CD4-positive, alpha-beta T cell treated with Interferon gamma for 1 hour (primary cell): Measurements from ENCODE around the gene CHST12.
"Not testable (repeated sequence)": the region's sequence is repeated elsewhere in the genome, so short reads cannot be mapped to it uniquely, and the experiment has no call there.

Source experiments
- DNase-seq: peaks from one replicate; pipeline ENCODE4 v3.0.0-alpha.2; 2020

Gene CHST12

DNA sequence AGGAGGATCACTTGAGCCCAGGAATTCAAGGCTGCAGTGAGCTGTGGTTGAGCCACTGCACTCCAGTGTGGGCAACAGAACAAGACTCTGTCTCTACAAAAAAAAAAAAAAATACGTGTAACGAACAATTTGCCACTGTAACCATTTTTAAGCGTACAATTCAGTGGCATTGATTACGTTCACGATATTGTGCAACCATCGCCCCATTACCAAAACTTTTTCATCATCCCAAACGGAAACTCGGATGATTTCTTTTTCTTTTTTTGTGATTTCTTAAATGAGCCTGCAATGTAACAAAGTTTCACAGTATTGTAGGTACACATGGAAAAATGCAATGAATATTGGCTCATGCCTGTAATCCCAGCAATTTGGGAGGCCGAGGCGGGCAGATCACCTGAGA, 63.3 kb downstream of the CHST12 start:
- no peak for DNase-seq

- DNase-seq: no peak
Observed at GRCh38 chr7:2468227-2468626, 64.8 kb downstream of the CHST12 start.

GRCh38 chr7:2469460-2470203, 66.2 kb downstream of the CHST12 start:
- not testable (repeated sequence) for DNase-seq

DNA sequence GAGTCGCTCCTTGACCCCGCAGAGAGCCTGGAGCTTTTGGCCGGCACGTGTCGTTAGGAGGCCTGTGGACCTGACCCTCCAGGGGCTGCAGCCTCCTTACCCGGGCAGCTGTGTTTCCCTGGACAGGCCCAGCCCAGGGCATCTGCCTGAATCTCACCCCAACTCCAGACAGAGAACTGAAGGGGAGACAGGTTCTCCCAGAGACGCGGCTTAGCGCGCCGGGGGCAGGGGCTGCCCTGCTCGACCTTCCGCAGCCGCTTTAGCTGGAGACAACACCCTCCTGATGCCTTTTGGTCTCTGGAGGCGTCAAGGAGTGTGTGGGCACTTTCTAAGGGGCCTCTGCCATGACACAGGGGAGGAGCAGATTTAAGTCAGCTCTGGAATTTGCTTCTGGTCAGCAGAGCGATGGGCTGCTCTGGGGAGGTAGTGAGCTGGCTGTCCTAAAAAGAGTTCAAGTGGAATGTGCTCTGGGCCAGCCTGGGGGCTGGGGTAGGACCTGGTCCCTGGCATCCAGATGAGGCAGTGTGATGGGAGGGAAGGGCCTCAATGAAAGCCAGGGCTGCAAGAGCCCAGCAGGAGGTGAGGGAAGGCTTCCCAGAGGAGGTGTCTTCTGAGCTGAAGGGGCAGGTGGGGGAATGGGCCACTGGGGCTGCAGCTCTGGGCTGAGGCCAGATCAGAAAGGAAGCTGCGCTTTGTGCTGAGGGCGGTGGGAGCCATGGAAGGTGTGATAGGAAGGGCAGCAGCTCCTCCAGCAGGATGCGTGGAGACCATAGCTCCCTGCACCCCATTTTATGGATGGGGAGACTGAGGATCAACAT, 67.0 kb downstream of the CHST12 start:
- no peak for DNase-seq

DNA sequence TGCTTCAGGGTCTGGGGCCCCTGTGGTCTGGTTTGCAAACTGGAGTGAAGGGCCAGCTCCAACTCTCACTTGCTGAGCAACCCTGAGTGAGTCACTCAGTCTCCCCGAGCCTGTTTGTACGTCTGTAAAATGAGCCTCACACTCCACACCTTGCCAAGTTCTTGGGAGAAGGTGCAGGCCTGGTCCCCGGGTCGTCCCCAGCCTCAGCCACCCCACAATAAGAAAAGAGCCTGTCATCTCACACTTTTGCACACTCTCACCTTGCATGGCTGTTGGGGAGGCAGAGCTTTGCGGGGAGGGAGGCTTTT, 67.6 kb downstream of the CHST12 start:
- DNase-seq: no peak

DNA sequence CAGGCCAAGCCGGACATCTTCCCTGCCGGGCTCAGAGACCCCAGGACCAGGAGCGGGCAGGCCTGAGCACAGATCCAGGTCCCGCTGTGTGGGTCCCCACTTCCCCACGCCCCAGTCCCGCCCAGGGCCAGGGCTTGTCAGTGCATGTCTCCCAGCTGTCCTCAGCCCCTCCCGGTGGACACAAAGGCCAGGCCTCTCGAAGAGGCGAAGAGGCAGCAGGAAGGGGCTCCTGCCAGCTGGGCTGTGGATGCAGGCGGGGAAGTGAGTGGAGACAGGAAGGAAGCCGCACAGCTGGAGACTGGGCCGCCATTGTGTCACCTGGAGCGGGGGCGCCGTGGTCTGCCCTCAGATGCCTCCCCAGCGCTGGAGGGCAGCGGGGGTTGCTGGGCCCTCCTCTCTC, 68.0 kb downstream of the CHST12 start:
- DNase-seq: no peak

DNA sequence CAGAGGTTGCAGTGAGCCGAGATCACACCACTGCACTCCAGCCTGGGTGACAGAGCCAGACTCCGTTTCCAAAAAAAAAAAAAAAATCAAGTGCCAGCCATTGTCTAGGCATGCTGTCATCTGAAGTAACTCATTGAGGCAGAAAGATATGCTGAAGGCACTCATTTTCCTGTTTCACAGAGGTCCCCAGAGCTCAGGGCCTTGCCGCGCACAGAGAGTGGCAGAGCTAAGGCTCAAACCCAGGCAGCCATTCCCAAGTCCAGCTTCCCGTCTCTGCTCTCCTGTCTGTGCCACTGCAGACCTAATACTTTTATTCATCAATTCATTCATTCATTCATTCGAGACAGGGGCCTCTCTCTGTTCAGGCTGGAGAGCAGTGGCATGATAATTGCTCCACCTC, 69.3 kb downstream of the CHST12 start:
- no peak for DNase-seq

- DNase-seq: no peak
Observed at GRCh38 chr7:2473496-2474180, 70.2 kb downstream of the CHST12 start.

DNA sequence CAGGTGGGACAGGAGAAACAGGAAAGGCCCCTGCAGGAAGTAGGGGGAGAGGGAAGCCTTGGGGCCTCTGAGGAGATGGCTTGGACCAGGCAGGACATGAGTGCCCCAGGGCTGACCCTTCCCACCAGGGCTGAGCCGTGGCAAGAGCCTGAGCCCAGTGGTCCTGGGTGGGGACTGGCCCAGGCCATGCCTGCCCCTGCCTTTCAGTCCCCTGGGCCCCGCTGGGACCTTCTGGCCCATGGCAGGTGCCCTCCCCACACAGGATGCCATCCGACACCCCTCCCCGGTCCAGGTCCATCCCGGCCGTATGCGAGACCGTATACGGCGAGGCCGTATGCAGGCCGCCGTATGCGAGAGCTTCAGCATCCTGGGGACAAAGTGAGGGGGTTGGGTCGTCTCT, 70.8 kb downstream of the CHST12 start:
- no peak for DNase-seq

DNA sequence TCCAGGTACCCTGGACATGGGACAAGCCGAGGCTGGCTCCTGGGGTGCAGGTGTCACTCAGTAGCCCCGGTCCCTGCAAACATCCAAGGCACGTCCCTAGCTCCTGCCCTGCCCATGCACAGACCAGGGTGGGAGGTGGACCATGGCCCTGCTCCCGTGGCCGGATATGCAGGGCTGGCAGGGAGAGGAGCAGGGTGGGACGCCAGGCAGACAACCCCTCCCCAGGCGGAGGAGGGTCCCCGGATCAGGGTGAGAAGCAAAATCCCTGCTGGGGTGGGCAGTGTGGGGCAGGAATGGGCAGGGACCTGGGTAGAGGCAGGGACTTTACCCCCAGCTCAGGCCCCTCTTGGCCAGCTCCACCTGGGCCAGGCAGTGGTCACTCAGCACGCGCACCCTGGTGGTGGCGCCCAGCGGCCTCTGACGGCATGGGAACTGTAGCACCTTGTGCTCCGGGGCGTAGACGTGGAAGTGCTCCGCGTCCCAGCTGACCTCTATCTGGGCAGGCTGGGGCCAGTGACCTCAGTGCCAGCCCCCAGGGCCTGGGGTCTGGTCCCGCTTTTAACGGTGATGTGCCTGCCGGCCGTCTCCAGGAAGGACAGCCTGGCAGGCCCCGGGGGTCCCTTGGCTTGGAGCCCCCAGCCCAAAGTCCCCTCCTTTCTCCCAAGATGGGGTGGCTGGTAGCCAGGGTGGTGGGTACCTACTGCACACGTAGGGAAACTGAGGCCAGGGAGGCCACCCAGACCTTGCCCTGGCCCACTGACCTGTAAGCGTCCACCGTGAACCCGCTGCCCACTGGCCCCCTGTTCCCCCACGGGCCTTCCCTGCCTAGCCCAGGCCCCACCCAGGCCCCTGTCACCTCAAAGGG, 71.6 kb downstream of the CHST12 start:
- no peak for DNase-seq

DNA sequence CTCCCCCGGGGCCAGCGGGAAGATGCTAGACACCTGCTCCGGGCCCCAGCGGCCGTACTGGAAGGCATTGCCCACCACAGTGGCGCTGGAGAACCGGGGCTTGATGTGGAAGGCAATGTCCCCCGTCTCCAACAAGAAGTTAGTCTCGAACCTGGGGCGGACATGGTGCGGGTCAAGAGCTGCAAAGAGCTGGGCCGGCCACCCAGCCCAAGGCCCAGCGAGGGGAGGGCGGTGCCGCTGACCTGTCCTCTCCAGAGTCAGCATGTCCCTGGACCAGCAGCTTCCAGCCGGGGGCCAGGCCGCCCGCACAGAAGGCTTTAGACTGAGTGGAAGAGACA, 72.2 kb downstream of the CHST12 start:
- DNase-seq: no peak

- DNase-seq: no peak
Observed at GRCh38 chr7:2476298-2476697, 72.9 kb downstream of the CHST12 start, which contains the start of gene GRIFIN. TSS of gene GRIFIN (minus strand) at chr7:2476398. CDS start at chr7:2476383, 15 bp downstream.

DNA sequence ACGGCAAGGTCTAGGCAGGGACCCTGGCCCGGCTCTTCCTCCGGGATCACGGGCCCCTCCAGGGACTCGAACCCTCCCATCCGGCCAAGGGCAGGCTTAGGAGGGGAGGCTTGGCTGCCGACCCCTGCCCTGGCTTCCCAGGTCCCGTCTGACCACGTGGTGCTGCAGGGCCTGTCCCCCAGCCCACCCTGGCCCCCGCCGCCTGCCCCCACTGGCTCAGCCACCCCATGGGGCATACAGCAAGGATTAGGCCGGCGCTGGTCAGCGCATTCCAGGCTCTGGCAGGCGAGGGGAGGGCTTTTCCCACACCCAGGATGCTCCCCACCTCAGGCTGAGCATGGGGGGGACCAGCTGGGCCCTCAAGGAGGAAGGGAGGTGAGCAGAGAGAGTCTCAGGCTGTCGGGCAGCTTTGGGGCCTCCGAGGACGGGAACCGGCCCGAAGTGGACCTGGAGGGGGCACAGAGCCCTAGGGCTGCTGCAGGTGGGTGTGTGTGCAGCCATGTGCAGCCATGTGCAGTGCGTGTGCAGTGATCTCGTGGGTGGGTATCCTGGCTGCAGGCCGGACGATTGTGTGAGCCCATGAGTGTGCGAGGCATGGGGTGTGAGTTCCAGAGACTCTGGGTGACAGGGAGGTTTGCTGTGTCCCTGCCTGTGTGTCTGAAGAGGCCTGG, 73.5 kb downstream of the CHST12 start:
- DNase-seq: no peak

GRCh38 chr7:2477447-2478398, 74.3 kb downstream of the CHST12 start:
- peak; percentile 73 for DNase-seq

GRCh38 chr7:2478399-2478785, 75.0 kb downstream of the CHST12 start:
- DNase-seq: peak; percentile 10

DNA sequence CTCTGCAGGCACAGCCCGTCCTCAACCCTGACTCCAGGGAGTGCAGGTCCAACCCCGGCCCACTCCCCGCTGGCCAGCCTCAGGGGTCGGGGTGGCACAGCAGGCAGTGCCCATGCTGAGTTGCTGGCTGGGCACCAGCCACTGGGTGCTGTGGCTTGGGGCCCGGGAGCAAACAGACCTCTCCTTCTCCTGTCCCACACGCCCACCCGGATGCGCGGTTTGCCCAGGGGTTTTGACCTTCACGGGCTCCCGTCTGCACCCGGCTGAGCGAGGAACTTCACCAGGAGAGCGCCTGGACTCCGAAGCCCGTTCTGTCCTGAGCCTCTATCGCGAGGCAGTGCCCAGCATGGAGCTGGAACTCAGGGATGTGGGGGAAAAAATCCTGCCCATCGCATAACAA, 75.4 kb downstream of the CHST12 start:
- DNase-seq: no peak

GRCh38 chr7:2479276-2480069, 76.1 kb downstream of the CHST12 start:
- no peak for DNase-seq

DNA sequence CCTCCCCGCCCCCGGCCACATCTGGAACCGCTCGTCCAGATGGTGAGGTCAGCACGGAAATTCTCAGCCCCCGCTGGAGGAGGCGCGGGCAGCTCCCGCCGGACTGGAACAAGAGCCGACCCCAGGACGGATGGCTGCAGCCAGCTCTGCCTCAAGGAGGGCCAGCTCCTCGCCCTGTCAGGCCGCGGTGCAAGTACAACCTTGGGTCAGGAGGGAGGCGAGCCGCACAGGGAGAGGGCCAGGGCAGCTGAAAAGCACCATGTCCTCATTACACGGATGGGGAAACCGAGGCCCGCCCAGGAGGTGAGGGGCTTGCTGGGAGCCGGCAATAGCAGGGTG, 76.6 kb downstream of the CHST12 start:
- no peak for DNase-seq

DNA sequence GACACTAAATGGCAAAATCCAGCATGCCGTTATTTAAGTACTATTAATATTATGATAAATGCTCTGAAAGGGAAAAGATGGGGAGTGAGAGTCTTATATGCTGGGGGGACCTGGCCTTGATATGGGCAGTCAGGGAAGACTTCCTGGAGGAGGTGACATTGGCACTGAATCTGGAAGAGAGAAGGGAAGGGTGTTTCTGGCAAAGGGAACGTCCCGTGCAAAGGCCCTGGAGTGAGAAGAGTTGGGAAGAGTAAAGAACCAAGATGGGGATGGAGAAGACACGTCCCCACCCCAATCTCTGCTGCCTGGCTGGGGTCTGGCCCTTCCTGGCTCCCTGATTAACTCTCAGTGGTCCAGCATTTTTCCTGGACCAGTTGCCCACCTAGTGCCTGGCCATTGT, 77.8 kb downstream of the CHST12 start:
- DNase-seq: no peak

- DNase-seq: no peak
Observed at GRCh38 chr7:2482725-2483451, 79.5 kb downstream of the CHST12 start.
